Stimulated activated CD4-positive, alpha-beta T cell treated with anti-CD3 and anti-CD28 coated beads, Interleukin-2, amount 100 ng/mL, for 48 hours (primary cell): ENCODE results near the gene TAF11L7.
"Not testable (repeated sequence)": the region's sequence is repeated elsewhere in the genome, so short reads cannot be mapped to it uniquely, and the experiment has no call there.

Experiments used
- DNase-seq, 2 donors: peaks; one replicate each; pipeline ENCODE4 v3.0.0-alpha.2; 2020

Gene TAF11L7

GRCh38 chr5:17585658-17586057 lies at the start of gene TAF11L7:
TAF11L7 (minus strand) TSS chr5:17585758.
- DNase-seq: not testable (repeated sequence)

GRCh38 chr5:17634160-17634559 lies 48.6 kb upstream of the TAF11L7 start, which contains the start of gene TAF11L14:
TAF11L14 (plus strand) TSS chr5:17634460.
- no peak for DNase-seq

- DNase-seq: not testable (repeated sequence)
Measured at GRCh38 chr5:17631788-17632187, 46.2 kb upstream of the TAF11L7 start, which contains the start of gene TAF11L13. TAF11L13 (plus strand) TSS chr5:17632088.

GRCh38 chr5:17625686-17626085 lies 40.1 kb upstream of the TAF11L7 start:
- no peak for DNase-seq

- no peak for DNase-seq
Measured at GRCh38 chr5:17620627-17621026, 35.1 kb upstream of the TAF11L7 start.

GRCh38 chr5:17619354-17619753 lies 33.8 kb upstream of the TAF11L7 start:
- no peak for DNase-seq

GRCh38 chr5:17614872-17615605 lies 29.5 kb upstream of the TAF11L7 start:
- DNase-seq: no peak

- DNase-seq: not testable (repeated sequence)
Measured at GRCh38 chr5:17610092-17610491, 24.5 kb upstream of the TAF11L7 start, which contains the start of gene TAF11L12. TAF11L12 (plus strand) TSS chr5:17610392.

GRCh38 chr5:17607461-17607860 lies 21.9 kb upstream of the TAF11L7 start:
- DNase-seq: not testable (repeated sequence)

- no peak for DNase-seq
Measured at GRCh38 chr5:17604951-17605350, 19.4 kb upstream of the TAF11L7 start.

- DNase-seq: not testable (repeated sequence)
Measured at GRCh38 chr5:17603880-17604279, 18.3 kb upstream of the TAF11L7 start, which contains the start of gene TAF11L11. TAF11L11 (plus strand) TSS chr5:17604183.

- DNase-seq: not testable (repeated sequence)
Measured at GRCh38 chr5:17597728-17598127, 12.2 kb upstream of the TAF11L7 start, which contains the start of gene TAF11L10. TAF11L10 (minus strand) TSS chr5:17597828.

GRCh38 chr5:17594255-17594654 lies 8.7 kb upstream of the TAF11L7 start, which contains the start of gene TAF11L9:
TAF11L9 (minus strand) TSS chr5:17594394.
- DNase-seq: not testable (repeated sequence)

- not testable (repeated sequence) for DNase-seq
Measured at GRCh38 chr5:17590860-17591259, 5.3 kb upstream of the TAF11L7 start, which contains the start of gene TAF11L8. TAF11L8 (minus strand) TSS chr5:17590960.
